HG02973 (cell line): ENCODE data around the gene CD209.
"Not testable (repeated sequence)": the region's sequence is repeated elsewhere in the genome, so short reads cannot be mapped to it uniquely, and the experiment has no call there.

Source experiments
- ATAC-seq: cut with Tn5 transposase; IDR thresholded peaks from one replicate; pipeline ENCODE4 v1.9.1; 2021; ENCODE audit warnings: moderate library complexity; ENCODE audit not compliant: unreplicated experiment

CD209 gene

DNA sequence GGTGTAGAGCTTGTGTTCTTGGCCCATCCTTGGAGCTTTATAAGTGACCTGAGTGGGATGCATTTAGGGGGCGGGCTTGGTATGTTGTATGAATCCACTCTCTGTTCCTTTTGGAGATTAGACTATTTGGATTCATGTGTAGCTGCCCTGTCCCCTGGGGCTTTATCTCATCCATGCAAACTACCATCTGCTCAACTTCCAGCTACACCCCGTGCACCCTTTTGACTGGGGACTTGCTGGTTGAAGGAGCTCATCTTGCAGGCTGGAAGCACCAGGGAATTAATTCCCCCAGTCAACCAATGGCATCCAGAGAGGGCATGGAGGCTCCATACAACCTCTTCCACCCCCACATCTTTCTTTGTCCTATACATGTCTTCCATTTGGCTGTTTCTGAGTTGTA is 21.8 kb upstream of the CD209 start:
- no peak for ATAC-seq

DNA sequence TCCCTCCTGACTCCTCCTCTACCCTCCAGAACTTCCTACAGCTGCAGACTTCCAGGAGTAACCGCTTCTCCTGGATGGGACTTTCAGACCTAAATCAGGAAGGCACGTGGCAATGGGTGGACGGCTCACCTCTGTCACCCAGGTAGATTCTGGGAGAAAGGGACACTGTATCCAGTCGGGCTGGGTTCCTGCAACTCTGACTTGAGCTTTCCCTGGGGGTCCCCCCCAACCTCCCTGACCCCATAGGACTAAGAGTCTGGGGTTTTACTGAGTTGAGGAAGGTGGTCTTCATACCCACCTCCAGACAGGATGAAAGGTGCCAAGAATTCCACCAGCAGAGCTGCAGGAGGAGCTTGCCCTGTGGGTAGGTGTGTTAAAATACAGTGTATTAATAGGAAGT is 20.2 kb upstream of the CD209 start:
- no peak for ATAC-seq

DNA sequence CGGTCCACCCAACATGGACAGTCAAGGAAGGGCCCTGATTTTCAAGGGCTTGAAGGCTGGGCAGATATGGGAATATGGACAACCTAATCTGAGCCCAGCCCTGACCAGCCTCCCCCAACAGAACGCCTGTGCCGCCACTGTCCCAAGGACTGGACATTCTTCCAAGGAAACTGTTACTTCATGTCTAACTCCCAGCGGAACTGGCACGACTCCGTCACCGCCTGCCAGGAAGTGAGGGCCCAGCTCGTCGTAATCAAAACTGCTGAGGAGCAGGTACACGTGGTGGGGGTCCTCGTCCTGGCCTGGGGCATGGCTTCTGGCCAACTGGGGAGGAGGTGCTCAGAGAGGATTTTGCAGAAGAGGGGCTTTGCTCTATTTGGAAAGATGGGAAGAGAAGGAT is 19.2 kb upstream of the CD209 start:
- no peak for ATAC-seq

DNA sequence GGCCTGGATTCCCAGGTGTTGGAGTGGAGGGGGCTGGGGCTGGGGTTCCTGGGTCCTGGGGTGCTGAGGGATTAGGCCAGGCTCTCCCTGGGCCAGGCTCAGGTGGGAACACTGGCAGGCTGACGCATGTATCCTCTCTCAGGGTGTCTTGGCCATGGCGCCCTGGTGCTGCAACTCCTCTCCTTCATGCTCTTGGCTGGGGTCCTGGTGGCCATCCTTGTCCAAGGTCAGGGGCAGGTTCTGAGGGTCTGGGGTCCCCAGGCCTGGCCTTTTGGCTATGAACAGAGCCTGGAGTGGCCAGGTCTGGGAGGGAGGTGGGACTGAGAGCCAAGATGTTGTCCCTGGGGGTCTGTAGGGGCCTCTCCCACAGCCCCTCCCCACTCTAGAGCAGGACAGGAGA is 17.7 kb upstream of the CD209 start:
- not testable (repeated sequence) for ATAC-seq

DNA sequence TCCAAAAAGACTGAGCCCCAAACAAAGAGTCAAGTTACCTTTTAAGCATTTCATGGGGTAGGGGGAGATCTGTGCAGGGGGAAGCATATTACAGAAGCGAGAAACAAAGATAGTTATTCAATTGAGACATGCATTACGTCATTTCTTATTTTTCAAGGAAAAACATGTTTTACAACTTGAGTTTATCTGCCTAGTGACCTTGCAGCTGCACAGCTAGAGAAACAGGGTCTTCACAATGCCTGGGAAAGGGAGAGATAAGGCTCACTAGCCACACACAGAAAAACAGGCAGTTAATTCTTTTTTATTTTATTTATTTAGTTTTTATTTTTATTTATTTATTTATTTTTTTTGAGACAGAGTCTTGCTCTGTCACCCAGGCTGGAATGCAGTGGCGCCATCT is 16.8 kb upstream of the CD209 start:
- not testable (repeated sequence) for ATAC-seq

DNA sequence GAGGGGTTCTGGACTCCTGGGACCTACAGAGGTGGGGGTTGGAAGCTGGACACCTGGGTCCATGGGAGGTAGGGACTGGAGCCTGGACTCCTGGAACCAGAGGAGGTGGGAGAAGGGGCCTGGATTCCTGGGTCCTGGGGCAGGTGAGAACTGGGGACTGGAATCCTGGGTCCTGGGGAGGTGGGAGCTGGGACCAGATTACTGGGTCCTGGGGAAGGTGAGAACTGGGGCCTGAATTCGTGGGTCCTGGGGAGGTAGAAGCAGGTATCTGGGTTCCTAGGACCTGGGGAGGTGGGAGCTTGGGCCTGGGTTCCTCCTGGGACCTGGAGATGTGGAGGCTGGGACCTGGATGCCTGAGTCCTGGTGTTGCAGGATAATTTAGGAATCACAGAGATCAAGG is 16.4 kb upstream of the CD209 start:
- ATAC-seq, result no peak

DNA sequence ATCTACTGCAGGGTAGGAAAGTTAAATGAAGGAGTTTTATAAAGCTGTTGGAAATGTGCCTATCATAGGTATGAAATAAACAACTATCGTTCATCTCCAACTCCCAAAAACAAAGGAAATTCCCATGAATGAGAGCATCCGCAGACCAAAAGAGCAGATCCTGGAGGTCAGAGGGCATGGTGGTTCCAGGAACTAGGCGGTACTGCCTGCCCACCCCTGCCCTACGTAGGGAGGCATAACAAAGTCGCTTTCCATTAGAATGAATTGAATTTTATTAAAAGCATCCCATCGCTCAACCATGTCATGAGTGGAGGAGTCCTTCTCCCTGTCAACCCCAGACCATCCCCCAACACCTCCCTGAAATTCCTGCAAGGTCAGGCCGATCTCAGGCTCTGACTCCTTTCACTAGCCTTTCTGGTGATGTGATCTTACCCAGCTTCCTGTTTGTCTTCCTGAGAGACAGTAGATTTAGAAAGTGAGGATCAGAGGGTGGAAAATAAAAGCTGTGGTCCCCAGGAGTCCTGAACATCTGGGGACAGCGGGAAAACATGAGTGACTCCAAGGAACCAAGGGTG is 15.5 kb upstream of the CD209 start, which contains the start of gene CLEC4M:
Gene CLEC4M, plus strand, starts transcription at position 525 of the 575 bp plus-strand sequence. Its CDS starts 24 bp downstream, at position 549.
- no peak for ATAC-seq

DNA sequence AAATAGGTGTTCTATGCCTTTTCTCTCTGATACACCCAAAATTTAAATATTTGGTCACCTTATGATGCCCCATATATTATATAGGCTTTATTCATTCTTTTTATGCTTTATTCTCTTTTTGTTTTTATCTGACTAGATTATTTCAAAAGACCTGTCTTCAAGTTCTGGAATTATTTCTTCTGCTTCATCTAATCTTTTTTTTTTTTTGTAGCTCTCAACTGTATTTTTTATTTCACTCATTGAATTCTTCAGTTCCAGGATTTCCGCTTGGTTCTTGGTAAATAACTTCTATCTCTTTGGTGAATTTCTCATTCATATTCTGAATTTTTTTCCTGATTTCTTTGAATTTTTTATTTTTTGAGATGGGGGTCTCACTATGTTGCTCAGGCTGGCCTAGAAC is 11.8 kb upstream of the CD209 start:
- no peak for ATAC-seq

DNA sequence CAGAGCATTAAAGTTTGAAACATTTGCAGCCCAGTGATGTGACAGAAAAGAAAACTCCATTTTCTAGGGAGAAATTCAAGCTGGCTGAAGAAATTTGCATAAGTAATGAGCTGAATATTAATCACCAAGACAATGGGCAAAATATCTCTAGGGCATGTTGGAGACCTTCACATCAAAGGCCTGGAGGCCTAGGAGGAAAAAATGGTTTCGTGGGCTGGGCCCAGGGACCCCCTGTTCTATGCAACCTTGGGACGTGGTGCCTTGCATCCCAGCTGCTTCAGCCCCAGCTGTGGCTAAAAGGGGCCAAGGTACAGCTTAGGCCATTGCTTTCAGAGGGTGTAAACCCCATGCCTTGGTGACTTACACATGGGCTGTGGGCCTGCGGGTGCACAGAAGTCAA is 10.0 kb upstream of the CD209 start:
- no peak for ATAC-seq

DNA sequence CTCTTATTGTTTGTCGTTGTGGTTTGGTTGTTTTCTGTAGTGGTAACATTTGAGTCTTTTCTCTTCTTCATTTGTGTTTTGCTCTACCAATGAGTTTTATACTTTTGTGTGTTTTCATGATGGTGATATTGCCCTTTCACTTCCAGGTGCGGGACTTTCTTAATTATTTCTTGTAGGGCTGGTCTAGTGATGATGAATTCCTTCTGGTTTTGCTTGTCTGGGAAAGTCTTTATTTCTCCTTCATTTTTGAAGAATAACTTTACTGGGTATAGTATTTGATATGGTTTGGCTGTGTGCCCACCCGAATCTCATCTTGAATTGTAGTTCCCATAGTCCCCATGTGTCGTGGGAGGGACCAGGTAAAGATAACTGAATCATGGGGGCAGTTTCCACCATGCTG is 8.9 kb upstream of the CD209 start:
- no peak for ATAC-seq

DNA sequence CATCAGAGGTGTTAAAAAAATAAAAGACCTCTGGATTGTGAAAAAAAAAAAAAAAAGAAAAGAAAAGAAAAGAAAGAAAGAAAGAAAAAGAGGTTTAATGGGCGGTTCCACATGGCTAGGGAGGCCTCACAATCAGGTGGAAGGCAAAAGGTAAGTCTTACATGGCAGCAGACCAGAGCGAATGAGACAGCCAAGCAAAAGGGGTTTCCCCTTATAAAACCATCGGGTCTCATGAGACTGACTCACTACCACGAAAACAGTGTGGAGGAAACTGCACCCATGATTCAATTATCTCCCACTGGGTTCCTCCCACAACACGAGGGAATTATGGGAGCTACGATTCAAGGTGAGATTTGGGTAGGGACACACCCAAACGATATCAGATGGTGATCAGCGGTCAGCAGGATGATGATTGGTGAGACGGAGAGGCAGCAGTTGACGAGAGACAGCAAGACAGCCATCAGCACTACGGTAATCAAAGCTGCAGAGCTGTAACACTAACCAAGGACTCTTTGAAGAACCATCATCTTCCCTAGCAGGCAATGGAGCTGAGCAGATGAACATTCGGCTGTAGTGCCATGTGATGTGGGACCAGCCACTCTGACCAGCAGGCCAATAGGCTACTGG is 3.9 kb upstream of the CD209 start:
- ATAC-seq, result no peak

DNA sequence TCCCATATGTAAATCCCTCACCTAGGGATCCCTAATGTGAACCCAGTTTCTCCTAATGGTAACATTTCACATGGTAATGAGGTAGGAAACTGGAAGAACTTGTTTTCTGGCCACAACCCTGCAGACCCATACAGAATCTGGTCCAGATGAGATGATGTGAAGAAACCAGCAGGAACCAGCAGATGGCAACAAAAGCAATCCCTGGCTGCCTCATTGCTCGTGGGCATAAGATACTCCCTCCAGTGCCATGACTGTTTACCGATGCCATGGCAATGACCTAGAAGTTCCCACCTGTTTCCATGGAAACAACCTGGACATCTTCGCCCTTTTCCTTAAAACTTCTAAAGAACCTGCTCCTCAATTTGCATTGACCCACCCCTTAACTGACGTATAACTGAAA is 1.4 kb upstream of the CD209 start:
- no peak for ATAC-seq

DNA sequence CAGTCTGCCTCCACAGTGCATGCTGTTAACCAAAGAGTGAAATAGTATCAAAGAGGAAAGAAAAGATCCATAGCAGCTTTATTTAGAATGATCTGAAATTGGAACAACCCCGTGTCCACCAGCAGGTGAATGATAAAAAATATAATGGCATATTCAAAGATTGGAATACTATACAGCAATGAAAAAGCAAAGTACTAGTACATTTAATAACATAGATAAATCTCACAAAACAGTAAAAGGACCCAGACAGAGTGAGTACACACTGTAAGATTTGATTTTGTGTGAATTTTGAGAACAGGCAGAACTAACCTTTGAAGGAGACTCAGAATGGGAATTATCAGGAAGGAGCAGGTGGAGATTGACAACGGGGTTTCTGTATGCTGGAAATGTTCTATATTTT is 837 bp upstream of the CD209 start:
- no peak for ATAC-seq

DNA sequence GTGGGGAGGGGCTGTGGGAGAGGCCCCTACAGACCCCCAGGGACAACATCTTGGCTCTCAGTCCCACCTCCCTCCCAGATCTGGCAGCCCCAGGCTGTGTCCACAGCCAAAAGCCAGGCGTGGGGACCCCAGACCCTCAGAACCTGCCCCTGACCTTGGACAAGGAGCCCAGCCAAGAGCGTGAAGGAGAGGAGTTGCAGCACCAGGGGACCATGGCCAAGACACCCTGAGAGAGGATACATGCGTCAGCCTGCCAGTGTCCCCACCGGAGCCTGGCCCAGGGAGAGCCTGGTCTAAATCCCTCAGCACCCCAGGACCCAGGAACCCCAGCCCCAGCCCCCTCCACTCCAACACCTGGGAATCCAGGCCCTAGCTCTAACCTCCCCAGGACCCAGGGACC is 1.0 kb downstream of the CD209 start:
- ATAC-seq, result not testable (repeated sequence)

DNA sequence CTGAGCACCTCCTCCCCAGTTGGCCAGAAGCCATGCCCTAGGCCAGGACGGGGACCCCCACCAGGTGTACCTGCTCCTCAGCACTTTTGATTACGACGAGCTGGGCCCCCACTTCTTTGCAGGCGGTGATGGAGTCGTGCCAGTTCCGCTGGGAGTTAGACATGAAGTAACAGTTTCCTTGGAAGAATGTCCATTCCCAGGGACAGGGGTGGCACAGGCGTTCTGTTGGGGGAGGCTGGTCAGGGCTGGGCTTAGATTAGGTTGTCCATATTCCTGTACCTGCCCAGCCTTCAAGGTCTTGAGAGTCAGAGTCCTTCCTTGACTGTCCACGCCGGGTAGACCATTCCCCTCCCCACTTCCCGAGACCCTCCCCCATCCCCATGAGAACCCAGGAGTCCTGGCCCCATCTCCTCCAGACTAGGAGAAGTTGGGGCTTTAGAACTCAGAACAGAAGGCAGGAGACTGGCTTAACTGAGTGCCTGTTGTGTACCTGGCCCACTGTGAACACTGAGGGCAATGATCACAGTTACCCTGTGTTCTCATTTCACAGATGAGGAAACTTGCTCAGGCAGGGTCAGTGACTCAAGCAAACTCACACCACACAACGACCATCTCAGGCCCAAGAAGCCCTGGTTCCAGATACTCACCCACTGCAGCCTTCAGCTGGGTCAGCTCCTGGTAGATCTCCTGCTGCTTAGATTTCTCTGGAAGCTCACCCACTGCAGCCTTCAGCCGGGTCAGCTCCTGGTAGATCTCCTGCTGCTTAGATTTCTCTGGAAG is 2.3 kb downstream of the CD209 start:
- no peak for ATAC-seq

DNA sequence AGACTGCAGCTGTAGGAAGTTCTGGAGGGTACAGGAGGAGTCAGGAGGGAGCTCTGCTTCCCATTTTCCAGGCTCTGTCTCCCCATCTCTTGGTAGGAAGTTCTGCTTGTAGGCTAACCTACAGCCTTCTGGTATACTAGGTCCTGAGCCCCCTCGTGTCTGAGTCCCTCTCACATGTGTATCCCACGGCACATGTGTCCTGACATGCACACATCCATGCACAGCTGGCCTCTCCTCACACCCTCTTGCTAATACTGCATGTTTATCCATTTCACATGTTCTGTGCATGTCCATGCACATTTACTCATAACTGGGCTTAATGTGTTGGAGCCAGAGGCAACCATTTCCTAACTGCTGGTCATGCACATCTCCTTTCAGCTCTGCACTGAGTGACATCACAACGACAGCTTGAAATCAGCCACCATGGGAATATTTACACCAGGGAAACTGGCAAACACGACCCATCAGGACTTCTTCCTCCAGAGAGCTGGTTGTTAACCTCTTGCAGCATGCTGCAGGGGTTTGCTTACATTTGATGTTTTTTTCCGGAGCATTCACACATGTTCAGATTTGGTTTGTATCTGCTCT is 3.0 kb downstream of the CD209 start:
- no peak for ATAC-seq

DNA sequence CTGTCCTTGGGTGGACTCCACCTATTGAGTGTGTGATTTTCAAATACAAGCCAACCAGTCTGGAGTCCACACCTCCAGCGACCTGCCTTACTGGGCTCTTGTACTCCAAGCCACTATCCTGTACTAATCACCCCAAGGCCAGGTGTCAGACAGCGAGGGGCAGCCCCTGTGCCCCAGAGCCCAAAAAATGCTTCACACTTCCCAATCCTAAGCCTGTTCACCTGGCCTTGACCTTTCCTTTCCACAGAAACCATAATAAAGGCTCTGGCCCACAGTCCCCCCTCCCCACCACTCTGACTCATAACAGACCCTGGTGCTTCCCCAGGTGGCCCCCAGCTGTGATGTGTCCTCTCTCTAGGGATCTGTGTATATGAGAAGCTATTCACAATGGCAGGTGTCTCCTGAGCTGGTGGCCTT is 3.9 kb downstream of the CD209 start:
- peak; percentile 70 for ATAC-seq

DNA sequence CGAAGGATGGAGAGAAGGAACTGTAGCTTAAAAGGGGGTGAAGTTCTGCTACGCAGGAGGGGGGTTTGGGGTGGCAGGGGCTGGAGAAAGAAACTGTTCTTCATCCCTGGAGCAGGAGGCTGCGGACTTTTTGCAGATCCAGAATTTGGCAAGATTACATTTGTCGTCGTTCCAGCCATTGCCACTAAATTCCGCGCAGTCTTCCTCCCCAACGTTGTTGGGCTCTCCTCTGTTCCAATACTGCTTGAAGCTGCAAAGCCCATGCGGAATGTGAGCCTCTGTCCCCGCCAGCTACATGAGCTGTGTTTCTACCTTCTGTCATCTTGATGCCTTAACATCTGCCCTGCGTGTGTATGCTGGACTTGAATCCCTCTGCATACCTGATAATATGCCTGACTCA is 4.3 kb downstream of the CD209 start:
- no peak for ATAC-seq

DNA sequence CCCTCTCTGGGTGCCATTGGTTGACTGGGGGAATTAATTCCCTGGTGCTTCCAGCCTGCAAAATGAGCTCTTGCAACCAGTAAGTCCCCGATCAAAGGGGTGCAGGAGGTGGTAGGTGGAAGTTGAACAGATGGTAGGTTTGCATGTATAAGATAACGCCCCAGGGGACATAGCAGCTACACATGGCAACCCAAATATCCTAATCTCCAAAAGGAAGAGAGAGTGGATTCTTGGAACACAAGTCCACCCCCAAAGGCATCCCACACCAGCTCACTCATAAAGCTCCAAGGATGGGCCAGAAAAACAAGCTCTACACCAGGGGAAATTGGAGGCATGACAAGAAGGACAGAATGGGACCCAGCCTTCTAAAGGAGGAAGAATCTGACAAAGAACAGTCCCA is 4.8 kb downstream of the CD209 start:
- no peak for ATAC-seq

DNA sequence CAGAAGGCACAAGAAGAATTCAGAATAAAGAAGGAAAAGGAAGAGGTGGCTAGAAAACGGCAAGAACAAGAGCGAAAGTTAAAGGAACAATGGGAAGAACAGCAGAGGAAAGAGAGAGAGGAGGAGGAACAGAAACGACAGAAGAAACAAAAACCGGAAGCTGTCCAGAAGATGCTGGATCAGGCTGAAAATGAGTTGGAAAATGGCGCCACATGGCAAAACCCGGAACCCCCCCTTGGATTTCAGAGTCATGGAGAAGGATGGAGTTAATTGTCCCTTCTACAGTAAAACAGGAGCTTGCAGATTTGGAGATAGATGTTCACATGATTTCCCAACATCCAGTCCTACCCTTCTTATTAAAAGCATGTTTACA is 6.7 kb downstream of the CD209 start:
- ATAC-seq, result no peak

DNA sequence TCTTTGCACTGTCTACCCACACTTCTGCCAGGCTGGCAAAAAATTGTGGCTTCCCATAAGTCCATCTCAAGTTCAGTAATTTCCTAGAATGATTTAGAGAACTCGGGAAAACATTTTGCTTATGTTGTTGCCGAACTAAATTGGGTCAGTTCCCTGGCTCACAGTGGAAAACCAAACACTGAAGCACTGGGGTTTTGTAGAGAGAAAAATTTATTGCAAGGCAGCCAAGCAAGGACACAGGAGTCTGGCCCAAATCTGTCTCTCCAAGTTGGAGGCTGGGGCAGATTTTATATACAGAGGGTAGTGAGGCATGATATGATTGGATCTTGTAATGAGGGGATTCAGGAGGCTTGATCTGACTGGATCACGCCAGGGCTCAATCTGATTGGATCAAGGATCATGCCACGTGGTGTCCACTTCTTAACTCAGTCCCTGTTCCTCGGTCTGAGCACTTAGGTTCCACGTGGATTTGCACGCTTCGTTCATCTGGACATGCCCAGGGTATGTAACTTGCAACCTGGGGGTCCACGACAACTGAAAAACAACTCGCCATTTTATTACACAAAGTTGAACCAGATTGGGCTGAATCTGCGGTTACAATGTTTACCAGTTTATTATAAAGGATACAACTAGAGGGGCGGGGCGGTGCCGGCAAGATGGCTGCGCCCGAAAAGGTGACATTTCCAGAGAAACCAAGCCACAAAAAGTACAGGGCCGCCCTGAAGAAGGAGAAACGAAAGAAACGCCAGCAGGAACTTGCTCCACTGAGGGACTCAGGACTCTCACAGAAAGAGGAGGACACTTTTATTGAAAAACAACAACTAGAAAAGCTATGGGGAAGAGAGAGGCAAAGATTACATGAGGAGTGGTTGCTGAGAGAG is 7.3 kb downstream of the CD209 start:
- ATAC-seq, result no peak
